GM19324 (cell line): Measurements from ENCODE around the gene SPATA31D1.

ENCODE experiments used
- ATAC-seq: cut with Tn5 transposase; IDR thresholded peaks from one replicate; pipeline ENCODE4 v1.9.1; 2021; ENCODE audit warnings: mild to moderate bottlenecking, moderate library complexity; ENCODE audit not compliant: unreplicated experiment, low FRiP score

Gene SPATA31D1

GRCh38 chr9:82020331-82020730, 31.8 kb downstream of the SPATA31D1 start:
- ATAC-seq, result no peak

- no peak for ATAC-seq
Observed at GRCh38 chr9:82021198-82021597, 32.6 kb downstream of the SPATA31D1 start.

GRCh38 chr9:82022121-82022520, 33.5 kb downstream of the SPATA31D1 start:
- no peak for ATAC-seq

GRCh38 chr9:82024908-82025307, 36.3 kb downstream of the SPATA31D1 start:
- no peak for ATAC-seq

- ATAC-seq, result no peak
Observed at GRCh38 chr9:82031538-82032280, 43.1 kb downstream of the SPATA31D1 start.

- ATAC-seq, result no peak
Observed at GRCh38 chr9:82034956-82035731, 46.6 kb downstream of the SPATA31D1 start.

GRCh38 chr9:82036086-82036485, 47.5 kb downstream of the SPATA31D1 start:
- ATAC-seq, result no peak

GRCh38 chr9:82037126-82037525, 48.6 kb downstream of the SPATA31D1 start:
- ATAC-seq, result no peak

GRCh38 chr9:82038897-82039296, 50.3 kb downstream of the SPATA31D1 start:
- no peak for ATAC-seq
